ENCODE measurements around the gene MYO18B. TPM values are rescaled to one million over a fixed set of nuclear protein-coding genes. Genes with fewer than 3 reads are reported as not detected.
"Not testable (repeated sequence)": the region's sequence is repeated elsewhere in the genome, so short reads cannot be mapped to it uniquely, and the experiment has no call there.

MYO18B gene
- total and polyA plus RNA-seq, 2 donors (not counting 3 experiments of a cell fraction or from before 2014, with no cell fraction given), result 0.01 TPM; not detected in 1

DNA sequence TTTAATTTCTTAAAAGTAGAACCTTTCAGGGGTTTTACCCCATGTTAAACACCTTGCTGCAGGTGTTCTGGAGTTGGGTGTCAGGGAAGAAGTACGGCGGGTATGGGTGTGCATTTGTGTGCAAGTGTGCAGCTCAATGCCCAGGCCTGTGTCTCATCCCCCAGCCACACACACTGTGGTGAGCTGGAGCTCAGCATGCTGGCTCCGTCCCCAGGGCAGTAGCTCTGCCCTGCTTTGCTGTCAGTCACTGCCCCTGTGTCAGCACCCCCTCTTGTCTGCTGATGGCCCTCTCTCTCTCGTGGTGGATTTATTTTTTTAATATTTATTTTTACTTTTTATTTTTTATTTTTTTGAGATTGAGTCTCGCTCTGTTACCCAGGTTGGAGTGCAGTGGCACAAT, 35.8 kb upstream of the MYO18B start:
- intact Hi-C loops (cut with micrococcal nuclease) (no loop called here), dilution Hi-C loops (cut with MboI; ENCODE audit: extremely low pct_ligation_motif_present, low sequenced_read_pairs) (no loop called here)
- Histone ChIP-seq H3K4me2 (ENCODE audit: insufficient read depth, low read length) (no peak overlapping the region), H3K4me1 (ENCODE audit: control insufficient read depth, extremely low read depth, insufficient read depth, low read length) (no peaks in the 10 kb centered on the region), H3K27me3 (ENCODE audit: control insufficient read depth in 2 of 2, insufficient read depth in 2 of 2, low read length in 2 of 2) (no peaks in the 10 kb centered on the region), H3K4me3 (replicated peaks in 1 of 3; ENCODE audit: insufficient read depth in 1 of 3, low read depth in 1 of 3, low read length in 3 of 3) (no peak overlapping the region), H3K9me1 (replicated peaks; ENCODE audit: control insufficient read depth, extremely low read depth, insufficient read depth, low read length) (no peaks in the 10 kb centered on the region), H3K9me3 (replicated peaks; ENCODE audit: control insufficient read depth, insufficient read depth, low read length) (no peaks in the 10 kb centered on the region), H4K20me1 (replicated peaks; ENCODE audit: control insufficient read depth, extremely low read depth, insufficient read depth, low read length) (no peaks in the 10 kb centered on the region), H2AFZ (ENCODE audit: low read depth, low read length) (no peak overlapping the region), H3K27ac (ENCODE audit: insufficient read depth, low read depth, low read length) (no peak overlapping the region), H3K79me2 (ENCODE audit: control insufficient read depth, insufficient read depth, low read length) (no peaks in the 10 kb centered on the region), H3K9ac (replicated peaks; ENCODE audit: extremely low read depth, insufficient read depth, low read length) (no peak overlapping the region), H3K36me3 (ENCODE audit: control insufficient read depth in 2 of 2, extremely low read depth in 1 of 2, insufficient read depth in 2 of 2, low read length in 2 of 2) (no peaks in the 10 kb centered on the region)
- DNase-seq (ENCODE audit: low read depth, low spot score) (no peak), FAIRE-seq (no peak)
- CTCF ChIA-PET, result interaction anchor here (1.1 to 2.9 kb wide), 5 partner anchors 9 to 244 kb away, joined by 3 to 15 read pairs (median 4); no protein-coding TSS in a partner anchor
- POLR2A ChIA-PET, result no interaction called here
- BruUV-seq (replicated peaks), result no TSS peak
- no peak for TF ChIP-seq POLR2A (IDR thresholded peaks at IDR 0.05; ENCODE audit: low read depth, low read length)
- TF ChIP-seq POLR2AphosphoS5 (IDR thresholded peaks at IDR 0.05; ENCODE audit: insufficient read depth, low read depth, low read length), result no peak

DNA sequence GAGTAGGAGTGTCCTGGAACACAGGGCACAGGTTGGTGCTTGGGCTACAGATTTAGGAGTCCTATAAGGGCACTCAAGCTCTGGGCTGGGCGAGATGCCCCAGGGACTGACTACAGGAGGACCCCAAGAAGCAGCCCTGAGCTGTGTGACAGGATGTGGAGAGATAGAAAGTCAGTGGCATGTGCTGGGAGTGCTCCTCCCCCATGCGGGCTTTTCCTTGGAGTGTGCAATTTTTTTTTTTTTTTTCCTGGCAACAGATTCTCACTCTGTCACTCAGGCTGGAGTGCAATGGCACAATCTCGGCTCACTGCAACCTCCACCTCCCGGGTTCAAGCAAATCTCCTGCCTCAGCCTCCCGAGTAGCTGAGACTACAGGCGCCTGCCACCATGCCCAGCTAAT, 33.6 kb upstream of the MYO18B start:
- BruUV-seq (replicated peaks); dilution Hi-C loops (cut with MboI; ENCODE audit: extremely low pct_ligation_motif_present, low sequenced_read_pairs); H3K4me2 ChIP-seq (ENCODE audit: insufficient read depth, low read length); FAIRE-seq; DNase-seq (ENCODE audit: low read depth, low spot score); H3K9me3 ChIP-seq (replicated peaks; ENCODE audit: control insufficient read depth, insufficient read depth, low read length); H4K20me1 ChIP-seq (replicated peaks; ENCODE audit: control insufficient read depth, extremely low read depth, insufficient read depth, low read length); H3K9me1 ChIP-seq (replicated peaks; ENCODE audit: control insufficient read depth, extremely low read depth, insufficient read depth, low read length); H3K27ac ChIP-seq (ENCODE audit: insufficient read depth, low read depth, low read length); H3K4me1 ChIP-seq (ENCODE audit: control insufficient read depth, extremely low read depth, insufficient read depth, low read length); H3K36me3 ChIP-seq (ENCODE audit: control insufficient read depth in 2 of 2, extremely low read depth in 1 of 2, insufficient read depth in 2 of 2, low read length in 2 of 2); H2AFZ ChIP-seq (ENCODE audit: low read depth, low read length); H3K79me2 ChIP-seq (ENCODE audit: control insufficient read depth, insufficient read depth, low read length); H3K4me3 ChIP-seq (replicated peaks in 1 of 3; ENCODE audit: insufficient read depth in 1 of 3, low read depth in 1 of 3, low read length in 3 of 3); intact Hi-C loops (cut with micrococcal nuclease); CTCF ChIA-PET; POLR2A ChIA-PET; H3K9ac ChIP-seq (replicated peaks; ENCODE audit: extremely low read depth, insufficient read depth, low read length); H3K27me3 ChIP-seq (ENCODE audit: control insufficient read depth in 2 of 2, insufficient read depth in 2 of 2, low read length in 2 of 2): not testable (repeated sequence)

Measured in endothelial cell of umbilical vein (primary cell).